Ecto neural progenitor cell (in vitro differentiated cells): Measurements from ENCODE around the gene OR7E24.
A peak's percentile ranks its signal among the peaks of the same experiment; 100 is the strongest.
"Not testable (repeated sequence)": the region's sequence is repeated elsewhere in the genome, so short reads cannot be mapped to it uniquely, and the experiment has no call there.

Source experiments
- DNase-seq: peaks from one replicate; pipeline ENCODE4 v3.0.0-alpha.2; 2018; ENCODE audit warnings: low spot score

OR7E24 gene

DNA sequence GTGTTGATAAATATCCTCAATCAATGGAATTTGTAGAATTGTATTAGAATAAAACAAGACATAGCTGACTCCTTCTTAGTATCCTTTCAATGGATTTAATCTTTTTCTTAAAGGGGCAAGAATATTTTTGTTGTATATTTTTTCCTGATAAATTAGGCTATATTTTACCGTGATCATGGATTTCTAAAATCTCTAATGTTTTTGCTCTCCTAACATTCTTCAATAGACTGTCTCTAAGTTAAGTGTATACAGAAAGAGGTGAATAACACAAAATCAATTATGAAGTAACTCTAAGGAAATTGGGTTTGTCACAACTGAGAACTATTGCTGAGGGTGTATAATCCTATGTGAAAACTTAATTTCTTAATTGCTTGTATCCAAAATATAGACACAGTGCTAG is at the start of gene OR7E24:
TSS of gene OR7E24 (plus strand) at position 301 of the 400 bp plus-strand sequence. CDS start 114 bp downstream, outside the sequence.
- DNase-seq = no peak

DNA sequence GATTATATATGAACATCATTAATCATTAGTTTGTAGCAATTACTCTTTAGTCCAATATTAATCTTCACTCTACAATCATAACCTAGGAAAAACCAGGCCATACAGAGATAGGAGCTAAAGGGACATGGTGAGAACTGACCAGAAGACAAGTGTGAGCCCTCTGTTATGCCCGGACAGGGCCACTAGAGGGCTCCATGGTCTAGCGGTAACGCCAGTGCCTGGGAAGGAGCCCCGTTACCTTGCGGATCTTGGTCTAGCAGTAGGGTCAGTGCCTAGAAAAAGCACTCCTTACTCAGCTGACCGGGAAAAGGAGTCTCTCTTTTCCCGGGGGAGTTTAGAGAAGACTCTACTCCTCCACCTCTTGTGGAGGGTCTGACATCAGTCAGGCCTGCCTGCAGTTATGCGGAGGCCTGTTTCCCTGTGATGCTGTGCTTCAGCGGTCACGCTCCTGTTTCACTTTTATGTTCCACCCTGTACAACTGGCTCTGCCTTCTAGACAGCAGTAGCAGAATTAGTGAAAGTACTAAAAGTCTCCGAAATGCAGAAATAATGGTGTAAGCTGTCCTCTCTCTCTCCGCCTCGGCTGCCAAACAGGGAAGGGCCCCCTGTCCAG is 45.1 kb upstream of the OR7E24 start:
- DNase-seq = peak; percentile 71

DNA sequence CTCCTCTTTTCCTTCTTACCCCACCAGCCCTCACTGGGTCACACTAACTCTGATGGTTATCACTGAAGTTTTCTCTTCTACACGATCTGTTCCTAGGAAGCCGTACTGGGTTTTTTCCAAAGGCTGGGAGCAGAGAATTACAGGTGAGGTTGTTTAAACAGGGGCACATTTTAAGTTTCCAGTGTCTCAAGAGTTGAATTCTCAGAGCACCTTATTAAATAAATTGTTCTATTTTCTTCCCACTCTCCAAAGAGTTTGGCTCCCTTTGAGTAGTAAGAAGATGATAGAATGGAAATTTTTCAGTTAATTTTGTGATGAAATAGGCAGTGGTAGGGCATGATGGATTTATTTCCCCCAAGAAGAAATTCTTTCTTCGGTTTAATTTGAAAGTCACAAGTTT is 31.2 kb upstream of the OR7E24 start, which contains the start of gene OR7D4:
TSS of gene OR7D4 (minus strand) at position 101 of the 400 bp plus-strand sequence. CDS start 4,752 bp downstream, outside the sequence.
- no peak for DNase-seq

DNA sequence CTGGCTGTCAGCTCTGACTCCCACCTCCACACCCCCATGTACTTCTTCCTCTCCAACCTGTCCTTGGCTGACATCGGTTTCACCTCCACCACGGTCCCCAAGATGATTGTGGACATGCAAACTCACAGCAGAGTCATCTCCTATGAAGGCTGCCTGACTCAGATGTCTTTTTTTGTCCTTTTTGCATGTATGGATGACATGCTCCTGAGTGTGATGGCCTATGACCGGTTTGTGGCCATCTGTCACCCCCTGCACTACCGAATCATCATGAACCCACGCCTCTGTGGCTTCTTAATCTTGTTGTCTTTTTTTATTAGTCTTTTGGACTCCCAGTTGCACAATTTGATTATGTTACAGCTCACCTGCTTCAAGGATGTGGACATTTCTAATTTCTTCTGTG is 506 bp downstream of the OR7E24 start:
- no peak for DNase-seq

DNA sequence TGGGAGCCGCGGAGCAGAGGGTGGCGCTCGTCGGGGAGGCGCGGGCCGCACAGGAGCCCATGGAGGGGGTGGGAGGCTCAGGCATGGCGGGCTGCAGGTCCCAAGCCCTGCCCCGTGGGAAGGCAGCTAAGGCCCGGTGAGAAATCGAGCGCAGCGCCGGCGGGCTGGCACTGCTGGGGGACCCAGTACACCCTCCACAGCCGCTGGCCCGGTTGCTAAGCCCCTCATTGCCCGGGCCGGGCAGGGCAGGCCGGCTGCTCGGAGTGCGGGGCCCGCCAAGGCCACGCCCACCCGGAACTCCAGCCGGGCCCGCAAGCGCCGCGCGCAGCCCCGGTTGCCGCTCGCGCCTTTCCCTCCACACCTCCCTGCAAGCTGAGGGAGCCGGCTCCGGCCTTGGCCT is 32.8 kb downstream of the OR7E24 start:
- not testable (repeated sequence) for DNase-seq

DNA sequence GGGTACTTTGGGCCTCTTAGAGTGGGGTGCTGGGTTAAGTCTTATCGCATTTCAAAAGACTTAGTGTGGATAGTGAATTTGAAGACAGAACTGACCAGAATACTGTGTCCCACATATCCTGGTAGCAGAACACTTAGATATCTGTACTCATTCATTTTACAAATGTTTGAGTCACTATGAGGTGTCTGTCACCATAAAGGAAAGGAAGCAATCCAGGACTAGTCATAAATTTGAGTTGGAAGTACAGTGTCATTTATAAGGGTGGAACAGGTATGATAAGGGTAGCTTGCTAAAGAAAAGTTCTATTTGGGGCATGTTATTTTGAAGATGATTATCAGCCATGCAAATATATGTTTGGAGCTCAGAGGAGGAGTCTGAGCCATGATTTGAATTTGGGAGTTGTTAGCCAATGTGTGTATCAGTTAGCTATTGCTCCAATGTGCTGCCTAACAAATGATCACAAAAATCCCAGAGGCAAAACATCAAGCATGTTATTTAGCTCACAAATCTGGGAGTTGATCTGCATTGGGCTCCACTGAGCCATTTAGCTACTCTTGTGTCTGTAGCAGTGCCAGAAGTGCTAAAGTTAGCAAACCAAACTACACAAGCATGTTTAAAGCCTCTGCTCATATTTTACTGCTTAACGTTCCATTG is 38.6 kb downstream of the OR7E24 start:
- no peak for DNase-seq

DNA sequence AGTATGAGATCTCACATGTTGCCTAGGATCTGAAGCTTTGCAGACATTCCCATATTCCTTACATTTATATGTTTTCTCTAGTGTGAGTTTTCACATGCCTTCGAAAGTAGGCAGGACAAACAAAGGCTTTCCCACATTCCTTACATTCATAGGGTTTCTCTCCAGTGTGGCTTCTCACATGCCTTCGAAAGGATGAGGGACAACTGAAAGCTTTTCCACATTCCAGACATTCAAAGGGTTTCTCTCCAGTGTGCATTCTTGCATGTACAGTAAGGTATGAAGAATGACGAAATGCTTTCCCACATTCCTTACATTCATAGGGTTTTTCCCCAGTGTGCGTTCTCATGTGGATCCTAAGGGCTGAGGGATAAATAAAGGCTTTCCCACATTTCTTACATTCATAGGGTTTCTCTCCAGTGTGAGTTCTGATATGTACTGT is 44.7 kb downstream of the OR7E24 start:
- no peak for DNase-seq

DNA sequence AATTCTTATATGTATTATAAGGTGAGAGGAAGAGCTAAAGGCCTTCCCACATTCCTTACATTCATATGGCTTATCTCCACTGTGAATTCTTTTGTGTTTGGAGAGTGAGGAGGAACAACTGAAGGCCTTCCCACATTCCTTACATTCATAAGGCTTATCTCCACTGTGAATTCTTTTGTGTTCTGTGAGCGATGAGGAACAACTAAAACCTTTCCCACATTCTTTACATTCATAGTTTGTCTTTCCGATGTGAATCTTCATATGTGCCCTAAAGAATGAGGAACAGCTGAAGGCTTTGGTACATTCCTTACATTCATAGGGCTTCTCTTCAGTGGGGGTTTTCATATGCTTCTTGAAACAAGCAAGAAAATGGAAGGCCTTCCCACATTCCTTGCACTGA is 45.6 kb downstream of the OR7E24 start:
- no peak for DNase-seq
